H1 (cell line): ENCODE results near the gene ALOX15B. TPM values are rescaled to one million over a fixed set of nuclear protein-coding genes. Genes with fewer than 3 reads are reported as not detected.

ENCODE experiments used
- CBX5 ChIP-seq: fragments of 300-800, 300-1000 bp; sonication (generic); IDR thresholded peaks from 2 replicates; pipeline ENCODE4 v1.7.1; 2016; ENCODE audit warnings: antibody characterized with exemption, low read length, low read depth
- CTBP2 ChIP-seq: IDR thresholded peaks from 2 replicates; pipeline ENCODE4 v1.7.0; 2011; ENCODE audit warnings: borderline replicate concordance, mild to moderate bottlenecking, moderate library complexity, mixed read lengths, low read length; ENCODE audit not compliant: insufficient read depth, insufficient read length
- EP300 ChIP-seq, 2 experiments: IDR thresholded peaks; 1 replicate in 1 of 2; 2 replicates in 1 of 2; pipeline ENCODE4 v1.6.1; 2011 to 2012; ENCODE audit warnings: low read depth in 2 of 2, low read length in 2 of 2, mild to moderate bottlenecking in 2 of 2, borderline replicate concordance in 1 of 2, inconsistent platforms in 1 of 2, moderate library complexity in 1 of 2
- HDAC2 ChIP-seq, 2 experiments: fragments of 300-600 bp in 1 of 2; sonication (generic) in 1 of 2; IDR thresholded peaks; 2 replicates each; pipeline ENCODE4 v1.6.1; 2011 to 2012; ENCODE audit warnings: low read depth in 2 of 2, low read length in 2 of 2, mild to moderate bottlenecking in 2 of 2, moderate library complexity in 2 of 2, borderline replicate concordance in 1 of 2, inconsistent platforms in 1 of 2
- RBBP5 ChIP-seq: IDR thresholded peaks from 2 replicates; pipeline ENCODE4 v1.7.1; 2012; ENCODE audit warnings: low read depth, mild to moderate bottlenecking, inconsistent platforms, low read length, moderate library complexity, borderline replicate concordance
- TCF12 ChIP-seq: IDR thresholded peaks from 2 replicates; pipeline ENCODE4 v1.6.1; 2011; ENCODE audit warnings: low read depth, mild to moderate bottlenecking, low read length
- polyA plus RNA-seq, 7 experiments: library from polyadenylated mRNA; depleted of rRNA in 3 of 7; stranded (reverse) in 5 of 7; unstranded in 2 of 7; fragments of >200 nt in 5 of 7; fragments of 200-250 nt in 2 of 7; gene quantifications; 1 replicate in 5 of 7; 2 replicates in 1 of 7; 4 replicates in 1 of 7; pipeline versions ENCODE4 v1.2.1 to v1.2.3, GENCODE V29; 2011 to 2013; ENCODE audit warnings: missing spikeins in 2 of 7, mixed read lengths in 2 of 7
- total RNA-seq: library from RNA; stranded (reverse); fragmentation: NEBNext Ultra II Directional; extraction: Animal tissue kit (Norgen Biotek cat#: 25700); gene quantifications from 2 replicates; pipeline ENCODE4 v1.2.1, GENCODE V29; 2021
- TF ChIP-seq, protein P1 (sequence below): fragments of 300-600 bp; sonication (generic); IDR thresholded peaks from 2 replicates; pipeline ENCODE4 v1.7.1; 2012; ENCODE audit warnings: low read length, moderate library complexity, mild to moderate bottlenecking, inconsistent platforms; ENCODE audit not compliant: insufficient replicate concordance

Gene ALOX15B
- total and polyA plus RNA-seq, 2 of the 8 experiments (the other 6 are each of a cell fraction or from before 2014, with no cell fraction given): 0.63 to 0.91 TPM

DNA sequence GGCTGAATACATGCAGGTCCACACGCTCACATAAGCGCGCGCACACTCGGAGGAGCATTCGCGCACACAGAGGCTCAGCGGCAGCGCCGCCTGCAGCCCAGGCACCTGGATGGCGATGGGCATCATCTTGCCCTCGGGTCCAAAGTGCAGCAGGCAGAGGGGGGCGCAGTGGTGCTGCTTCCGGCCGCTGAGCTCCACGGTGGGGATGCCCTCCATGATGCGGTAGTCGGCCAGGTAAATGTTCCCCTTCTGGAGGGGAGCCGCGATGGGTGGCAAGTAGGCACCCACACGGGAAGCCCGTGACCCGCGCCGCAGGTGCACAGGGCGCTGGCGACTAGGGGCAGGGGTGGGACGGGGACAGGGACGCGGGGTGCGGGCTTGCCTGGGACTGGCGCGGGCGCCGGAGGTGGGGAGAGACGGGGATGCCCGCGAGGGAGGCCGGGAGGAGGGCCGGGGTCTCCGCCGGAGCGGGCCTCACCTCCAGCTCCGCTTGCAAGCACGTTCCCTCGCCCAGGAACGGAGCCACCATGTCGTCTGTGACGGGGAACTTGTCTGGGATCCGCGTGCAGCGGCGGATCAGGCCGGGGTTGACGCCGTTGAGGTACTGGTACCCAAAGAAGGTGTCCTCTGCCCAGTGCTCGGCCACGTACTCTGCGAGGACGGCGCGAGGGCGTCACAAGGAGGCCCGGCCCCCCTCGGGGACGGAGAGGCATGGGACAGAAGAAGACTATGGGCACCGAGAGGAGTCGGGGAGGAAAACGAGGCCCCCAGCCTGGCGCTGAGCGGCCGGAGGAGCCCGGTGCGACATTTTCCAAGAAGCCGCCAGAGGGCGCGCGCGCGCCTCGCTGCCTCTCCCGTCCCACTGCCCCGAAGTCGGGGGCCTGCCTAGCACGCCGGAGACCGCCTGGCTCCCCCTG, 40.7 kb downstream of the ALOX15B start (continued):
- TF ChIP-seq RBBP5 (peak; percentile 77), CBX5 (no peak), EP300 (IDR thresholded peaks at IDR 0.05; ENCODE audit: borderline replicate concordance in 1 of 2, low read depth in 2 of 2, low read length in 2 of 2) (no peak), CTBP2 (peak; percentile 82), HDAC2 (IDR thresholded peaks at IDR 0.05; ENCODE audit: borderline replicate concordance in 1 of 2, low read depth in 2 of 2, low read length in 2 of 2) (no peak), TCF12 (no peak)
- TF ChIP-seq, protein P1, sequence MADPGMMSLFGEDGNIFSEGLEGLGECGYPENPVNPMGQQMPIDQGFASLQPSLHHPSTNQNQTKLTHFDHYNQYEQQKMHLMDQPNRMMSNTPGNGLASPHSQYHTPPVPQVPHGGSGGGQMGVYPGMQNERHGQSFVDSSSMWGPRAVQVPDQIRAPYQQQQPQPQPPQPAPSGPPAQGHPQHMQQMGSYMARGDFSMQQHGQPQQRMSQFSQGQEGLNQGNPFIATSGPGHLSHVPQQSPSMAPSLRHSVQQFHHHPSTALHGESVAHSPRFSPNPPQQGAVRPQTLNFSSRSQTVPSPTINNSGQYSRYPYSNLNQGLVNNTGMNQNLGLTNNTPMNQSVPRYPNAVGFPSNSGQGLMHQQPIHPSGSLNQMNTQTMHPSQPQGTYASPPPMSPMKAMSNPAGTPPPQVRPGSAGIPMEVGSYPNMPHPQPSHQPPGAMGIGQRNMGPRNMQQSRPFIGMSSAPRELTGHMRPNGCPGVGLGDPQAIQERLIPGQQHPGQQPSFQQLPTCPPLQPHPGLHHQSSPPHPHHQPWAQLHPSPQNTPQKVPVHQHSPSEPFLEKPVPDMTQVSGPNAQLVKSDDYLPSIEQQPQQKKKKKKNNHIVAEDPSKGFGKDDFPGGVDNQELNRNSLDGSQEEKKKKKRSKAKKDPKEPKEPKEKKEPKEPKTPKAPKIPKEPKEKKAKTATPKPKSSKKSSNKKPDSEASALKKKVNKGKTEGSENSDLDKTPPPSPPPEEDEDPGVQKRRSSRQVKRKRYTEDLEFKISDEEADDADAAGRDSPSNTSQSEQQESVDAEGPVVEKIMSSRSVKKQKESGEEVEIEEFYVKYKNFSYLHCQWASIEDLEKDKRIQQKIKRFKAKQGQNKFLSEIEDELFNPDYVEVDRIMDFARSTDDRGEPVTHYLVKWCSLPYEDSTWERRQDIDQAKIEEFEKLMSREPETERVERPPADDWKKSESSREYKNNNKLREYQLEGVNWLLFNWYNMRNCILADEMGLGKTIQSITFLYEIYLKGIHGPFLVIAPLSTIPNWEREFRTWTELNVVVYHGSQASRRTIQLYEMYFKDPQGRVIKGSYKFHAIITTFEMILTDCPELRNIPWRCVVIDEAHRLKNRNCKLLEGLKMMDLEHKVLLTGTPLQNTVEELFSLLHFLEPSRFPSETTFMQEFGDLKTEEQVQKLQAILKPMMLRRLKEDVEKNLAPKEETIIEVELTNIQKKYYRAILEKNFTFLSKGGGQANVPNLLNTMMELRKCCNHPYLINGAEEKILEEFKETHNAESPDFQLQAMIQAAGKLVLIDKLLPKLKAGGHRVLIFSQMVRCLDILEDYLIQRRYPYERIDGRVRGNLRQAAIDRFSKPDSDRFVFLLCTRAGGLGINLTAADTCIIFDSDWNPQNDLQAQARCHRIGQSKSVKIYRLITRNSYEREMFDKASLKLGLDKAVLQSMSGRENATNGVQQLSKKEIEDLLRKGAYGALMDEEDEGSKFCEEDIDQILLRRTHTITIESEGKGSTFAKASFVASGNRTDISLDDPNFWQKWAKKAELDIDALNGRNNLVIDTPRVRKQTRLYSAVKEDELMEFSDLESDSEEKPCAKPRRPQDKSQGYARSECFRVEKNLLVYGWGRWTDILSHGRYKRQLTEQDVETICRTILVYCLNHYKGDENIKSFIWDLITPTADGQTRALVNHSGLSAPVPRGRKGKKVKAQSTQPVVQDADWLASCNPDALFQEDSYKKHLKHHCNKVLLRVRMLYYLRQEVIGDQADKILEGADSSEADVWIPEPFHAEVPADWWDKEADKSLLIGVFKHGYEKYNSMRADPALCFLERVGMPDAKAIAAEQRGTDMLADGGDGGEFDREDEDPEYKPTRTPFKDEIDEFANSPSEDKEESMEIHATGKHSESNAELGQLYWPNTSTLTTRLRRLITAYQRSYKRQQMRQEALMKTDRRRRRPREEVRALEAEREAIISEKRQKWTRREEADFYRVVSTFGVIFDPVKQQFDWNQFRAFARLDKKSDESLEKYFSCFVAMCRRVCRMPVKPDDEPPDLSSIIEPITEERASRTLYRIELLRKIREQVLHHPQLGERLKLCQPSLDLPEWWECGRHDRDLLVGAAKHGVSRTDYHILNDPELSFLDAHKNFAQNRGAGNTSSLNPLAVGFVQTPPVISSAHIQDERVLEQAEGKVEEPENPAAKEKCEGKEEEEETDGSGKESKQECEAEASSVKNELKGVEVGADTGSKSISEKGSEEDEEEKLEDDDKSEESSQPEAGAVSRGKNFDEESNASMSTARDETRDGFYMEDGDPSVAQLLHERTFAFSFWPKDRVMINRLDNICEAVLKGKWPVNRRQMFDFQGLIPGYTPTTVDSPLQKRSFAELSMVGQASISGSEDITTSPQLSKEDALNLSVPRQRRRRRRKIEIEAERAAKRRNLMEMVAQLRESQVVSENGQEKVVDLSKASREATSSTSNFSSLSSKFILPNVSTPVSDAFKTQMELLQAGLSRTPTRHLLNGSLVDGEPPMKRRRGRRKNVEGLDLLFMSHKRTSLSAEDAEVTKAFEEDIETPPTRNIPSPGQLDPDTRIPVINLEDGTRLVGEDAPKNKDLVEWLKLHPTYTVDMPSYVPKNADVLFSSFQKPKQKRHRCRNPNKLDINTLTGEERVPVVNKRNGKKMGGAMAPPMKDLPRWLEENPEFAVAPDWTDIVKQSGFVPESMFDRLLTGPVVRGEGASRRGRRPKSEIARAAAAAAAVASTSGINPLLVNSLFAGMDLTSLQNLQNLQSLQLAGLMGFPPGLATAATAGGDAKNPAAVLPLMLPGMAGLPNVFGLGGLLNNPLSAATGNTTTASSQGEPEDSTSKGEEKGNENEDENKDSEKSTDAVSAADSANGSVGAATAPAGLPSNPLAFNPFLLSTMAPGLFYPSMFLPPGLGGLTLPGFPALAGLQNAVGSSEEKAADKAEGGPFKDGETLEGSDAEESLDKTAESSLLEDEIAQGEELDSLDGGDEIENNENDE: no peak
